GM21515 (cell line): ENCODE data around the gene SLC26A11.
A peak's percentile ranks its signal among the peaks of the same experiment; 100 is the strongest.

Experiments
- ATAC-seq: cut with Tn5 transposase; IDR thresholded peaks from one replicate; pipeline ENCODE4 v1.9.1; 2021; ENCODE audit not compliant: unreplicated experiment

Gene SLC26A11

GRCh38 chr17:80220054-80220735 is at the start of gene SLC26A11, which contains the start of gene SGSH:
Gene SLC26A11, plus strand, starts transcription at chr17:80220427. Its CDS starts 1,134 bp downstream, at chr17:80221561.
Gene SGSH, minus strand, starts transcription at chr17:80220333. Its CDS starts 20 bp downstream, at chr17:80220313.
- ATAC-seq = peak; percentile 34

DNA sequence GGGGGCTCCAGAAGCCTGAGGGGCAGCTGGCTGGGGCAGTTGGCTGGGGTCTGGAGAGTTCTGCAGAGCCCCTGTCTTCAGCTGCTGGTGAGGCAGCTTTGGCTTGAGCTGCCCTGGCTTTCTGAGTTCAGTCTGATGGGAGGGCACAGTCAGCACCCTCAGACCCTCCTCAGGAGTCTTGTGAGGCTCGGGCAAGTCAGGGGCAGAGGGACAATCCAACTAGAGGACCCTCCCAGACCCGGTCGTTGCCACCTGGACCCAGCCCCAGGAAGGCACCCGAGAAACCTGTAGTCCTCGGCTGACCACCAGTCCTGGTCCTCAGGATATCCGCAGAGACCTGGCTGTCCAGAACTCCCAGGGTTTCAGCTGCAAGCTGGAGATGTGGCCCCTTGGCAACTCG is 48.5 kb upstream of the SLC26A11 start:
- ATAC-seq = no peak

DNA sequence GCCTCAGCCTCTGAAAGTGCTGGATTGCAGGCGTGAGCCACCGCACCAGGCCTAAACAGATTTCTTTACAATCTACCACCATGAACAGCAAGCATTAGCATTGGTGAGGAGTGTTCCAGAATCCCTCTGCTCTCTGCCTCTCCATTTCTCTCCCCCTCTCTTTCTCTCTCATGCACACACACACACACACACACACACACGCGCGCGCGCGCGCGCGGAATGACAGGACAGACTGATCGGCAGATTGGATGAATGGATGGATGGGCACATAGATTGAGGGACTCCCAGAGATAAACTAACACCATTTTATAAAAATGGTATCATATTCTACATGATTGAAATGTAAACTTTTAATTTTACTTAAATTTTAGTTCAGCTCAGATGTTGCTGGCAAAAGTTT is 47.1 kb upstream of the SLC26A11 start:
- no peak for ATAC-seq

DNA sequence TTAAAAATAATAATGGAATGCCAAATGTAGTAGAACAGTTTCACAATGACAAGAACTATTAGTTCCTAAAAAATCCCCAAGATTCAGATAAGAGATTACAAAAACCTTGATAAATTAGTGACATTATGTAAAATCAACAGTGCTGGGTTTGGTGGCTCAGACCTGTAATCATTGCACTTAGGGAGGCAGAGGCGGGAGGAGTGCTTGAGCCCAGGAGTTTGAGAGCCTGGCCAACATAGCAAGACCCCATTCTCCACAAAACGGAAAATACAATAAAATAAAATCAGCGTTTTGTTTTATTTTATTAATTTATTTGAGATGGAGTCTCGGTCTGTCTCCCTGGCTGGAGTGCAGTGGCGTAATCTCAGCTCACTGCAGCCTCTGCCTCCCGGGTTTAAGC is 46.3 kb upstream of the SLC26A11 start:
- no peak for ATAC-seq

DNA sequence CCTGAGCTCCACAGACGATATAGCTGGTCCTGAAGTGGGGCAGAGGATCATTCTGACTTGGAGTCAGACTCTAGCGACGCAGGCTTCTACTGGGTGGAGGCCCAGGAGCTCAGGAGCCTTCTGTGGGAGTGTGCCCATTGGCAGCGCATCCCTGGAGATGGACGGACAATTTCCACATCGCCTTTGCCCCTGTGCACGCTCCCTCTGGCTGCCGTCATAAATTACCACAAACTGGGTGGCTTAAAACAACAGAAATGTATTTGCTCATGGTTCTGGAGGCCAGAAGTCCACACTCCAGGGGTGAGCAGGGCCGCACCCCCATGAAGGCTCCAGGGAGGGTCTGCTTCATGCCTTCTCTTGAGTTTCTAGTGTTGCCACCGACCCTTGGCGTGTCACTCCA is 43.5 kb upstream of the SLC26A11 start:
- no peak for ATAC-seq

- no peak for ATAC-seq
These were observed 42.1 kb upstream of the SLC26A11 start for GRCh38 chr17:80177986-80178595.

DNA sequence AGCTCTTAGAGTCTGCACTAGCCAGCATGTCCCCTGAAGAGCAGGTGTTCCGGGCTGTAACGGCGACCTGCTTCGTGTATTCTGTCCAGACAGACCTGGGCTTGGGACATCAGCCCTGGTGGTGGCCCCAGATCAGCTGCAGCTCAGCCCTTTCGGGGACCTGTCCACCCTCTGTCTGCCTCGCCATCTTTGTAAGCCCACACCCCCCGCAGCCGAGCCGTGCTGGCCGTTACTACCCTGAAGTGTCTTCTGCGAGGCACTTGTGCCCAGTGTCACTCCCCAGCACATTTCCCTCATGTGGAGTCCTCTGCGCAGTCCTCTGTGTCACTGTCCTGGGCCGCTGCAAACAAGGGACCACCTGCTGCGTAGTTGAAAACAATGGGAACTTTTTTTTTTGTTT is 40.0 kb upstream of the SLC26A11 start:
- ATAC-seq = no peak

GRCh38 chr17:80181431-80181830 is 38.8 kb upstream of the SLC26A11 start:
- ATAC-seq = no peak

DNA sequence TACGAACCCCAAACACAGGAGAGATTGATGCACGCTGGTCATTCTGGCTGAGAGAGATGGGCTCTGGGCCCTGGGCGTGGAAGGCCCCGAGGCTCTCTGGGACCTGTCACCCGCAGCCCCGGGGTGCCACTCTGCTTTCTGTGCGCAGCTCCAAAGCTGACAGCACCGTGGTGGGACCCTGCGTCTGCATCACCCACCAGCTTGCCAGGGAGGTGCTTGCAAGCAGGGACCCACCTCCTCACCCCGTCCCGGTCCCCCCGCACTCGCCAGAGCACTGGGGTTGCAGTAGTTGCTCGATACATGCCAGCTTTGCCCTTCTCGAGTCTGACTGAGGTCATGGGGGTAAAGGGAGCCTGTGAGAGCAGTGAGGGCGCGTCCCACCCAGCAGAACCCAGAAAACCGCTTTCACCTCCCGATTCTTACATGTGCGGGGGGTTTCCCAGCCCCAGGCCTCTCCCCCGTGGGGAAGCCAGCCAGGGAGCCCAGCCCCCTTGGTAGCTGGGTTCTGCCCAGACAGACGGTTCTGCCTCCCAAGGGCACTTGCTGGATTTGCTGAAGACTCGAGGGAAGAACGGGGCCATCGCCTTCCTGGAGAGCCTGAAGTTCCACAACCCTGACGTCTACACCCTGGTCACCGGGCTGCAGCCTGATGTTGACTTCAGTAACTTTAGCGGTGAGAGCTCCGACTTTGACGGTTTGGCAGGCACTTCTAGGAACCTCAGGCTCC is 37.9 kb upstream of the SLC26A11 start:
- no peak for ATAC-seq

GRCh38 chr17:80182845-80183223 is 37.4 kb upstream of the SLC26A11 start:
- no peak for ATAC-seq

DNA sequence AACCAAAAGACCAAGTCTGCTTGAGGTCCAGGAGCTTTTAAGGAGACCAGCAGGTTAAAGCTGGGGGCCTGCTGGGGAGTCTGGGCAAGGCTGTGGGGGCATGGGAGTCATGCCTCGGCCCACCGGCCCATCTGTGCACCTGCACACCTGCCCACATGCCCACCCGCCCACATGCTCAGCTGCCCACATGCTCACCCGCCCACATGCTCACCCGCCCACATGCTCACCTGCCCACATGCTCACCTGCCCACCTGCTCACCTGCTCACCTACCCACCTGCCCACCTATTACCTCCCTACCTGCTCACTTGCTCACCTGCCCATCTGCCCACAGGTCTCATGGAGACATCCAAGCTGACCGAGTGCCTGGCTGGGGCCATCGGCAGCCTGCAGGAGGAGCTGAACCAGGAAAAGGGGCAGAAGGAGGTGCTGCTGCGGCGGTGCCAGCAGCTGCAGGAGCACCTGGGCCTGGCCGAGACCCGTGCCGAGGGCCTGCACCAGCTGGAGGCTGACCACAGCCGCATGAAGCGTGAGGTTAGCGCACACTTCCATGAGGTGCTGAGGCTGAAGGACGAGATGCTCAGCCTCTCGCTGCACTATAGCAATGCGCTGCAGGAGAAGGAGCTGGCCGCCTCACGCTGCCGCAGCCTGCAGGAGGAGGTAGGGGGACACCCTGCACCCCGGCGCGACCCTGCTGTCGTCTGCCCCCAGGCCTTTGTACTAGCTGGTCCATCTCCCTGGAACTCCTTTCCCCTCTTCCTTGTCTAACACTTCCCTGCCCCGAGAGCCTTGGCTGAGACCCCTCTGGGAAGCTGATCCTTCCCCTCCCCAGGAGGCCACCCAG is 36.4 kb upstream of the SLC26A11 start:
- ATAC-seq = no peak

DNA sequence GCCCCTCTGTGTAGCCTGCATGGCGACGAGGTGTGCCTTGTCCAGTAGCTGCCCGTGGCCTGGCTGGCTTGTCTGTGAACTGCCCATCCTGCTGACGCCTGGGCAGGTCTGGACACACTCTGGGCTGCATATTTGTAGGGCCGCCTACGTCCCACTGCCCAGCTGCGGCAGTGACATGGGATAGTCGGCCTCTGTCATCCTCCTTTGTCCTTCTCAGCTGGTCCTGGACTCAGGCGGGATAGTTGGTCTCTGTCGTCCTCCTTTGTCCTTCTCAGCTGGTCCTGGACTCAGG is 35.9 kb upstream of the SLC26A11 start:
- ATAC-seq = no peak

DNA sequence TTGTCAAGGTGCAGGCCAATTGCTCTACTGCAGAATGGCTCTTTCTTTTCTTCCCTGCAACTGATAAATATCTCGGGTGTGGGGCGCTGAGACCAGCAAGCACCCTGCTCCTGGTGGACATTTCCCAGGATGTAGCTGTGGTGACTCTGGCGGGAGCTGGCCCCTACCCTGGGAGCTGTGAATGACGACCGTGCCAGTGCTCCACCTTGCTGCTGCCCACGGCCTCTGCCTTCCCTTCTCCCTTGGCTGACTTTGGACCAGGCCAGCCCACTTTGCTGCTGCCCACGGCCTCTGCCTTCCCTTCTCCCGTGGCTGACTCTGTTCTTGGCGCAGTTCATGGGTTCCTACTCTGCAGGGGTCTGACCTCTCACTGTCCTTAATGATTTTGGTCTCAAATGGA is 34.3 kb upstream of the SLC26A11 start:
- no peak for ATAC-seq

DNA sequence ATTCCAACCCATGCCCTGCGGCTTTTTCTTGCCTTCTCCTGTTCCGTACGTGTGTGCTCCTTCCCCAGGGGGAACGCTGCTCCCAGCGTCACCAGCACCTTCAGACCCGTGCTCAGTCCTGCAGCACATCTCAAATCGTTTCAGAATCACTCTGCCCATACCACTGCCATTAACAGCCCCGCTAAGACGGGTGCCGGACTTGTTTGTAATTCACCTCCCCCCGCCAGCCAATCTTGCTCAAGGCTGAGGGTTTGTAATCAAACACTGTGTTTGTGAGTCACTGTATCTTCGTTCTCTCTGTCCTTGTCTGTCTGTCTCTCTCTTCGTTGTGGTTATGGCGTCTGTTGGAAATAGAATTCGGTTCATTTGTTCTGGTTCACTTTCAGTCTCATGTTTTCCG is 33.1 kb upstream of the SLC26A11 start:
- ATAC-seq = no peak

- ATAC-seq = no peak
These were observed 32.7 kb upstream of the SLC26A11 start for GRCh38 chr17:80187515-80187941.

GRCh38 chr17:80189611-80190010 is 30.6 kb upstream of the SLC26A11 start:
- ATAC-seq = no peak

DNA sequence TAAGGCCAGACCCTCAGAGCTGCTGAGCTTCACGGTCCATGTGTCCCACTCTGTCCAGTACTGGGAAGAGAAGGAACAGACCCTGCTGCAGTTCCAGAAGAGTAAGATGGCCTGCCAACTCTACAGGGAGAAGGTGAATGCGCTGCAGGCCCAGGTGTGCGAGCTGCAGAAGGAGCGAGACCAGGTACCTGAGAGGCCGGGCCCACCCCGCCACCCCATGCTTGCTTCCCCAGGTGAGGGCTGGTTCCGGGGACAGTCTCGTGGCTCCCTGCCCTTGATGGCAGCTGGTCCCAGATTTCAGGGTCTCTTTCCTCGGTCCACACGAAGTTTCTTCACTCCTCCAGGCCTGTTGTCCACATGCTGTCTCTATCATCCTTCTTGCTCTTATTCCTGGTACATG is 29.5 kb upstream of the SLC26A11 start:
- ATAC-seq = no peak

- ATAC-seq = no peak
These were observed 29.0 kb upstream of the SLC26A11 start for GRCh38 chr17:80191192-80191591.

DNA sequence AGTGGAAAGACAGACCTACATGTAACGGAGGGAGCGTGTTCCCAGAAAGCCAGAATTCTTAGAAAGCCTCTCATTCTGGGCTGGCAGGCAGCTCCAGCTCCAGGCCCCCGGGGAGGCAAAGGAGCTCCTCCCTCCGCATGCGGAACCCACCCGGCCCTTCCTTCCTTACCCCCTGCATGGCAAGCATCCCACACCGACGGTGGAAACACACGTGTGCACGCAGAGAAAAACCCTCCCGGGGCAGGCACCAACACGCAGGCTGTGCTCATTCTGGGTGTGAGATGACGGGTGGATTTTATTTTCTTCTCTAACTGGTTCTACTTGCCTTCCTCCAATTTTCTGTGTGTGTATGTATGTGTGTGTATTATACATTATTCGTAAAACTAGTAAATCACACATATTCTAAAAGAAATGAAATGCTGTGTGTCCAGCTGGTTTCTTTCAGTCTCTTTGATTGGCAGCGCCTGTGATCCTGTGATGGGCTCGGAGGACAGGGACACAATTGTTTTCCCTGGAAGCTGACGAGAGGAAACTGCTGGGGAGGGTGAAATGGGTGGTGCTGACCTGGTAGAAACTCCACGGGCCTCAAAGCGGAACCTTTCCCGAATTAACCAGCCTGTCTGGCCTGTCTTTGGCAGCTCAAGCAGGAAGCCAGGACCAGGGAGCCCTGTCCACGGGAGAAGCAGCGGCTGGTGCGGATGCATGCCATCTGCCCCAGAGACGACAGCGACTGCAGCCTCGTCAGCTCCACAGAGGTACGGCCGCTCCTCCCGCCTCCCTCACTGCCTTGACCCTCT is 28.2 kb upstream of the SLC26A11 start:
- no peak for ATAC-seq

DNA sequence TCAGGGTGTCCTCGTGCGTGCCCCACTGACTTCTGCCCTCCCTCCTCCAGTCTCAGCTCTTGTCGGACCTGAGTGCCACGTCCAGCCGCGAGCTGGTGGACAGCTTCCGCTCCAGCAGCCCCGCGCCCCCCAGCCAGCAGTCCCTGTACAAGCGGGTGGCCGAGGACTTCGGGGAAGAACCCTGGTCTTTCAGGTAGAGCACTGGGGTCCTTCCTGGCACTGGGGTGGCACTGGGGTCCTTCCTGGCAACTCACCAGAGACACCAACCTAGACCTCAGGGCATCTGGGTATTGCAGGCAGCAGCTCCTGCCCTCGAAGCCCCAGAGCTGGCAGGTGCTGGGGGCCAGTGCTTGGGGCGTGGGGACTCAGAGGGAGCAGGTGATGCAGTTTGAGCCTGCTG is 25.1 kb upstream of the SLC26A11 start:
- no peak for ATAC-seq
